Hepatocyte (in vitro differentiated cells): ENCODE data around the gene MRPS9. TPM values are rescaled to one million over a fixed set of nuclear protein-coding genes. Genes with fewer than 3 reads are reported as not detected.

Source experiments
- DNase-seq: peaks from one replicate; pipeline ENCODE4 v3.0.0-alpha.2; 2016; ENCODE audit warnings: low spot score
- H2AFZ ChIP-seq: fragments of 200-600 bp; sonication (generic); 2 replicates; pipeline ENCODE4 v1.6.0; 2016; ENCODE audit warnings: antibody characterized with exemption, mild to moderate bottlenecking
- H3K27ac ChIP-seq: fragments of 200-600 bp; sonication (generic); 2 replicates; pipeline ENCODE4 v1.5.1; 2016; ENCODE audit warnings: mild to moderate bottlenecking
- H3K27me3 ChIP-seq: fragments of 200-600 bp; sonication (generic); 2 replicates; pipeline ENCODE4 v1.6.1; 2016
- H3K36me3 ChIP-seq: fragments of 200-600 bp; sonication (generic); replicated peaks from 2 replicates; pipeline ENCODE4 v1.5.1; 2016; ENCODE audit warnings: low read depth; ENCODE audit not compliant: insufficient read depth
- H3K4me1 ChIP-seq: fragments of 200-600 bp; sonication (generic); 2 replicates; pipeline ENCODE4 v1.5.1; 2016; ENCODE audit warnings: mild to moderate bottlenecking, moderate library complexity; ENCODE audit not compliant: insufficient read depth
- H3K4me2 ChIP-seq: fragments of 200-600 bp; sonication (generic); 2 replicates; pipeline ENCODE4 v1.6.0; 2016
- H3K4me3 ChIP-seq: fragments of 200-600 bp; sonication (generic); 2 replicates; pipeline ENCODE4 v1.5.1; 2016; ENCODE audit warnings: mild to moderate bottlenecking
- H3K79me2 ChIP-seq: fragments of 200-600 bp; sonication (generic); 2 replicates; pipeline ENCODE4 v1.6.0; 2017; ENCODE audit warnings: mild to moderate bottlenecking
- H3K9me2 ChIP-seq: fragments of 200-600 bp; sonication (generic); replicated peaks from 2 replicates; pipeline ENCODE4 v1.6.0; 2017; ENCODE audit warnings: mild to moderate bottlenecking; ENCODE audit not compliant: insufficient read depth
- H3K9me3 ChIP-seq: fragments of 200-600 bp; sonication (generic); 2 replicates; pipeline ENCODE4 v1.5.1; 2016; ENCODE audit warnings: low read depth, mild to moderate bottlenecking
- H4K20me1 ChIP-seq: fragments of 200-600 bp; sonication (generic); 2 replicates; pipeline ENCODE4 v1.6.0; 2016; ENCODE audit warnings: mild to moderate bottlenecking; ENCODE audit not compliant: insufficient read depth, poor library complexity, severe bottlenecking
- EZH2 ChIP-seq: fragments of 200-600 bp; sonication (generic); IDR thresholded peaks from 2 replicates; pipeline ENCODE4 v1.6.1; 2016; ENCODE audit warnings: antibody characterized with exemption, mild to moderate bottlenecking, borderline replicate concordance
- EZH2phosphoT487 ChIP-seq: fragments of 200-600 bp; sonication (generic); IDR thresholded peaks from one replicate; pipeline ENCODE4 v1.6.1; 2018; ENCODE audit warnings: antibody characterized with exemption, mild to moderate bottlenecking, low read depth, moderate library complexity; ENCODE audit not compliant: unreplicated experiment, severe bottlenecking
- WGBS: methylation state at CpG from one replicate; pipeline ENCODE4 v1.1.6; 2016; ENCODE audit warnings: low lambda C conversion rate; ENCODE audit errors: missing lambda C conversion rate; 5-methylcytosine and 5-hydroxymethylcytosine counted together
- polyA plus RNA-seq: library from polyadenylated mRNA; unstranded; fragments of >200 nt; fragmentation: Nextera tagmentation; extraction: Ambion mirVana; gene quantifications from 2 replicates; pipeline ENCODE4 v1.2.1, GENCODE V29; 2016
- total RNA-seq: library from RNA; depleted of rRNA; stranded (reverse); fragments of >200 nt; gene quantifications from 2 replicates; pipeline ENCODE4 v1.2.3, GENCODE V29; 2014
- TF ChIP-seq, protein P1 (sequence below): fragments of 200-600 bp; sonication (generic); IDR thresholded peaks from 2 replicates; pipeline ENCODE4 v1.5.1; 2016; ENCODE audit warnings: antibody characterized with exemption, mild to moderate bottlenecking; ENCODE audit not compliant: poor library complexity

The MRPS9 gene
- total and polyA plus RNA-seq, 2 experiments from 2014 or later = 30.8 to 35.0 TPM

DNA sequence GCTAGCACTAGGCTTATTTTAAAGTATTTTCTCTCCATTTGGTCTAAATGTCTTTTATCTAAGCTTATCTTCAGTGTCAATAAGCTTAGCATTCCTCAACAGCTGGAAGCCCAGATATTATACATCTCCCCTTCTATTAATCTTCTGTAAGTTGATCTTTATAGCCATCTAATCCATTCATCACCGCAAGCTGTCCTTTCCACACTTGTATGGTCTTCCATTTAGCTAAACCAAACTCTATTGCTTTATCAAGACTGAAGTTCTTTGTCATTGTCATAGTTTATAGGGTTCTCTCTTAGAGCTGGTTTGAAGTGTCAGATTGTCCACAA, 102.3 kb downstream of the MRPS9 start:
- Histone ChIP-seq H3K9me2 (no peaks in the 10 kb centered on the region), H2AFZ (no peak overlapping the region), H3K4me1 (no peaks in the 10 kb centered on the region), H3K9me3 (no peaks in the 10 kb centered on the region), H3K27me3 (peaks cover 19% of the 10 kb centered on the region), H3K4me3 (no peak overlapping the region), H4K20me1 (no peaks in the 10 kb centered on the region), H3K36me3 (no peaks in the 10 kb centered on the region), H3K4me2 (no peak overlapping the region), H3K79me2 (no peaks in the 10 kb centered on the region), H3K27ac (no peak overlapping the region)
- TF ChIP-seq EZH2 (no peak), EZH2phosphoT487 (no peak)
- TF ChIP-seq, protein P1, sequence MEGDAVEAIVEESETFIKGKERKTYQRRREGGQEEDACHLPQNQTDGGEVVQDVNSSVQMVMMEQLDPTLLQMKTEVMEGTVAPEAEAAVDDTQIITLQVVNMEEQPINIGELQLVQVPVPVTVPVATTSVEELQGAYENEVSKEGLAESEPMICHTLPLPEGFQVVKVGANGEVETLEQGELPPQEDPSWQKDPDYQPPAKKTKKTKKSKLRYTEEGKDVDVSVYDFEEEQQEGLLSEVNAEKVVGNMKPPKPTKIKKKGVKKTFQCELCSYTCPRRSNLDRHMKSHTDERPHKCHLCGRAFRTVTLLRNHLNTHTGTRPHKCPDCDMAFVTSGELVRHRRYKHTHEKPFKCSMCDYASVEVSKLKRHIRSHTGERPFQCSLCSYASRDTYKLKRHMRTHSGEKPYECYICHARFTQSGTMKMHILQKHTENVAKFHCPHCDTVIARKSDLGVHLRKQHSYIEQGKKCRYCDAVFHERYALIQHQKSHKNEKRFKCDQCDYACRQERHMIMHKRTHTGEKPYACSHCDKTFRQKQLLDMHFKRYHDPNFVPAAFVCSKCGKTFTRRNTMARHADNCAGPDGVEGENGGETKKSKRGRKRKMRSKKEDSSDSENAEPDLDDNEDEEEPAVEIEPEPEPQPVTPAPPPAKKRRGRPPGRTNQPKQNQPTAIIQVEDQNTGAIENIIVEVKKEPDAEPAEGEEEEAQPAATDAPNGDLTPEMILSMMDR = no peak
- 56% methylated on average over 1 of the region's 1 CpG for WGBS
- no peak for DNase-seq

- Histone ChIP-seq H3K4me3 (no peak overlapping the region), H3K27me3 (peaks cover 27% of the 10 kb centered on the region), H3K9me3 (no peaks in the 10 kb centered on the region), H4K20me1 (no peaks in the 10 kb centered on the region), H3K9me2 (no peaks in the 10 kb centered on the region), H3K4me1 (no peaks in the 10 kb centered on the region), H3K36me3 (no peaks in the 10 kb centered on the region), H3K4me2 (no peak overlapping the region), H2AFZ (no peak overlapping the region), H3K27ac (no peak overlapping the region), H3K79me2 (no peaks in the 10 kb centered on the region)
- 90% methylated on average over 4 of the region's 4 CpGs for WGBS
- no peak for DNase-seq
- no peak for TF ChIP-seq EZH2phosphoT487
- TF ChIP-seq, protein P1 = no peak
- TF ChIP-seq EZH2 = no peak
Measured at GRCh38 chr2:105141099-105141614, 103.3 kb downstream of the MRPS9 start.

DNA sequence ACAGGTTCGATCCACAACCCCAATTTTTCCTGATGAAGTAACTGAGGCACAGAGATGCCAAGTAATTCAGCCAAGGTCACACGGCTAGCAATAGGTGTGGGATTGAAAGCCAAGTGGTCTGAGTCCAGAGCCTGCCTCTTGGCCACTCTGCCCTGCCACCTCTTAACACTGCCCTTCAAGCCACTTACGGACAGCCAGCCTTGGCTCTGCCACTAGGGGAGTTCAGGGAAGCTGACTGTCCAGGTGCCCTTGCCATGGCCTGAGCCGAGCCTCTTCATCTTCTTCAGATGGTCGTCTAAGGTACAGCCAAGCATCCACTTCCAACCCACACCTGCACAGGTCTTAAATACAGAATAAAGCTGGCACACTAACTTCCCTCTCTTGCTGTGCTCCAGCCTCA, 104.4 kb downstream of the MRPS9 start:
- 86% methylated on average over 5 of the region's 5 CpGs for WGBS
- no peak for DNase-seq
- no peak overlapping the region for H3K4me2 ChIP-seq
- no peaks in the 10 kb centered on the region for H3K4me1 ChIP-seq
- no peaks in the 10 kb centered on the region for H4K20me1 ChIP-seq
- H3K27me3 ChIP-seq = peaks cover 27% of the 10 kb centered on the region
- TF ChIP-seq EZH2 (no peak), EZH2phosphoT487 (no peak)
- TF ChIP-seq, protein P1 = no peak
- no peak overlapping the region for H3K27ac ChIP-seq
- H3K9me3 ChIP-seq = no peaks in the 10 kb centered on the region
- H2AFZ ChIP-seq = no peak overlapping the region
- H3K36me3 ChIP-seq = no peaks in the 10 kb centered on the region
- H3K4me3 ChIP-seq = no peak overlapping the region
- H3K9me2 ChIP-seq = no peaks in the 10 kb centered on the region
- no peaks in the 10 kb centered on the region for H3K79me2 ChIP-seq

GRCh38 chr2:105143094-105143466, 105.2 kb downstream of the MRPS9 start:
- Histone ChIP-seq H3K9me3 (no peaks in the 10 kb centered on the region), H3K27me3 (peaks cover 27% of the 10 kb centered on the region), H3K4me1 (no peaks in the 10 kb centered on the region), H4K20me1 (no peaks in the 10 kb centered on the region), H3K4me3 (no peak overlapping the region), H3K27ac (no peak overlapping the region), H3K9me2 (no peaks in the 10 kb centered on the region), H3K4me2 (peak overlapping the region; percentile 86), H2AFZ (peak overlapping the region; percentile 73), H3K79me2 (no peaks in the 10 kb centered on the region), H3K36me3 (no peaks in the 10 kb centered on the region)
- WGBS = 69% methylated on average over 6 of the region's 6 CpGs
- DNase-seq = no peak
- TF ChIP-seq EZH2phosphoT487 (no peak), EZH2 (no peak)
- TF ChIP-seq, protein P1 = no peak
